ENCODE measurements around the gene LVRN. TPM values are rescaled to one million over a fixed set of nuclear protein-coding genes. Genes with fewer than 3 reads are reported as not detected.
"Not testable (repeated sequence)": the region's sequence is repeated elsewhere in the genome, so short reads cannot be mapped to it uniquely, and the experiment has no call there.

LVRN gene
- total RNA-seq, result 1.3 TPM
- long read RNA-seq, full-length matches to known transcripts, result 2 of 2 reads
- long read RNA-seq, partial matches to known transcripts, result 0 of 2 reads
- long read RNA-seq, other reads (novel, unspliced or antisense), result 0 of 2 reads

GRCh38 chr5:115962239-115962564 lies at the start of gene LVRN:
TSS of gene LVRN (plus strand) at chr5:115962475. CDS start at chr5:115962618, 143 bp downstream.
- Histone ChIP-seq H3K9me3 (no peaks in the 10 kb centered on the region), H3K27me3 (ENCODE audit: low read depth) (peaks cover 33% of the 10 kb centered on the region), H3K4me1 (peaks cover 18% of the 10 kb centered on the region), H3K36me3 (no peaks in the 10 kb centered on the region), H3K4me3 (peak within 1 kb of the TSS; percentile 45), H3K27ac (no peak within 1 kb of the TSS)
- no peak for DNase-seq
- TF ChIP-seq CTCF (IDR thresholded peaks at IDR 0.05), result no peak
- peak in 1 of 2 donors; percentile 24 for ATAC-seq
- intact Hi-C loops (cut with DNase I), result no loop called here

GRCh38 chr5:115913623-115914400 lies 48.5 kb upstream of the LVRN start:
- H3K9me3 ChIP-seq; H3K27me3 ChIP-seq (ENCODE audit: low read depth); H3K4me3 ChIP-seq; H3K4me1 ChIP-seq; DNase-seq; H3K36me3 ChIP-seq; H3K27ac ChIP-seq; ATAC-seq; intact Hi-C loops (cut with DNase I): not testable (repeated sequence)

- ATAC-seq, result no peak
- no peak for TF ChIP-seq CTCF (IDR thresholded peaks at IDR 0.05)
Measured at GRCh38 chr5:115920171-115920725, 42.0 kb upstream of the LVRN start.

GRCh38 chr5:115928578-115929407 lies 33.5 kb upstream of the LVRN start:
- DNase-seq; H3K4me3 ChIP-seq; H3K36me3 ChIP-seq; H3K27ac ChIP-seq; H3K27me3 ChIP-seq (ENCODE audit: low read depth); H3K9me3 ChIP-seq; intact Hi-C loops (cut with DNase I); ATAC-seq; H3K4me1 ChIP-seq: not testable (repeated sequence)

More at GRCh38 chr5:115920171-115920725, 42.0 kb upstream of the LVRN start:
- no peaks in the 10 kb centered on the region for H3K36me3 ChIP-seq
- no peak for DNase-seq
- no peak overlapping the region for H3K27ac ChIP-seq
- intact Hi-C loops (cut with DNase I), result no loop called here
- no peak overlapping the region for H3K4me3 ChIP-seq
- no peaks in the 10 kb centered on the region for H3K9me3 ChIP-seq
- H3K4me1 ChIP-seq, result no peaks in the 10 kb centered on the region
- no peaks in the 10 kb centered on the region for H3K27me3 ChIP-seq (ENCODE audit: low read depth)

GRCh38 chr5:115930171-115930570 lies 32.1 kb upstream of the LVRN start:
- H3K27me3 ChIP-seq (ENCODE audit: low read depth); H3K4me3 ChIP-seq; H3K36me3 ChIP-seq; H3K9me3 ChIP-seq; H3K4me1 ChIP-seq; H3K27ac ChIP-seq; DNase-seq; ATAC-seq; intact Hi-C loops (cut with DNase I): not testable (repeated sequence)

GRCh38 chr5:115930630-115931337 lies 31.5 kb upstream of the LVRN start:
- no peak overlapping the region for H3K27ac ChIP-seq
- H3K36me3 ChIP-seq, result no peaks in the 10 kb centered on the region
- H3K27me3 ChIP-seq (ENCODE audit: low read depth), result no peaks in the 10 kb centered on the region
- DNase-seq (no peak), ATAC-seq (no peak)
- TF ChIP-seq CTCF (IDR thresholded peaks at IDR 0.05), result no peak
- H3K4me3 ChIP-seq, result no peak overlapping the region
- no peaks in the 10 kb centered on the region for H3K9me3 ChIP-seq
- H3K4me1 ChIP-seq, result no peaks in the 10 kb centered on the region
- intact Hi-C loops (cut with DNase I), result no loop called here
